ENCODE measurements around the gene HSDL1. TPM values are rescaled to one million over a fixed set of nuclear protein-coding genes. Genes with fewer than 3 reads are reported as not detected.
A peak's percentile ranks its signal among the peaks of the same experiment; 100 is the strongest.
"Not testable (repeated sequence)": the region's sequence is repeated elsewhere in the genome, so short reads cannot be mapped to it uniquely, and the experiment has no call there.

The HSDL1 gene
- polyA plus RNA-seq, 1 donor from 2014 or later = 217 TPM

- H3K9me3 ChIP-seq (ENCODE audit: low read length) = no peaks in the 10 kb centered on the region
- H3K4me2 ChIP-seq (ENCODE audit: low read length) = peak within 1 kb of the TSS; percentile 94
- H3K4me3 ChIP-seq (ENCODE audit: low read length) = peak within 1 kb of the TSS; percentile 100
- peaks cover 38% of the 10 kb centered on the region for H3K79me2 ChIP-seq (replicated peaks; ENCODE audit: insufficient read depth, low read length)
- H3K9ac ChIP-seq (ENCODE audit: low read length) = peak within 1 kb of the TSS; percentile 89
- peak within 1 kb of the TSS; percentile 83 for H2AFZ ChIP-seq (ENCODE audit: low read depth, low read length)
- H3F3A ChIP-seq (ENCODE audit: insufficient read depth, low read length, poor library complexity, severe bottlenecking) = no peaks in the 10 kb centered on the region
- H3K36me3 ChIP-seq (ENCODE audit: insufficient read depth, low read length) = peaks cover 4% of the 10 kb centered on the region
- H4K20me1 ChIP-seq (ENCODE audit: insufficient read depth) = no peaks in the 10 kb centered on the region
- H3K9me2 ChIP-seq (ENCODE audit: insufficient read depth, low read length) = no peaks in the 10 kb centered on the region
- no peaks in the 10 kb centered on the region for H3K27me3 ChIP-seq (ENCODE audit: insufficient read depth, low read depth, low read length)
- peak; percentile 26 for TF ChIP-seq SMC3 (conservative IDR thresholded peaks at IDR 0.05; ENCODE audit: poor library complexity)
- TF ChIP-seq RAD21 (conservative IDR thresholded peaks at IDR 0.05) = peak; percentile 13
- no peak for TF ChIP-seq EZH2 (IDR thresholded peaks at IDR 0.05; ENCODE audit: borderline replicate concordance, insufficient read depth, low read length, poor library complexity, severe bottlenecking)
- TF ChIP-seq EP300 (conservative IDR thresholded peaks at IDR 0.05; ENCODE audit: poor library complexity, severe bottlenecking) = peak; percentile 63
- peak; percentile 88 for TF ChIP-seq TAF1 (IDR thresholded peaks at IDR 0.05; ENCODE audit: low read depth)
- TF ChIP-seq CTCF (IDR thresholded peaks at IDR 0.05; ENCODE audit: poor library complexity, severe bottlenecking) = peak; percentile 63
- peak; percentile 45 for TF ChIP-seq REST (IDR thresholded peaks at IDR 0.05; ENCODE audit: borderline replicate concordance)
- peak; percentile 80 for TF ChIP-seq MXI1 (conservative IDR thresholded peaks at IDR 0.05; ENCODE audit: poor library complexity, severe bottlenecking)
- peak; percentile 92 for TF ChIP-seq POLR2AphosphoS5 (IDR thresholded peaks at IDR 0.05)
- peak within 1 kb of the TSS; percentile 88 for H3K27ac ChIP-seq (ENCODE audit: low read length)
Measured at GRCh38 chr16:84116720-84117493, 28.1 kb downstream of the HSDL1 start, which contains the start of gene MBTPS1. MBTPS1 (minus strand) TSS chr16:84116942; CDS start chr16:84101783, 15,159 bp downstream.

- Histone ChIP-seq H3K9ac (ENCODE audit: low read length) (peak overlapping the region; percentile 89), H3K9me3 (ENCODE audit: low read length) (no peaks in the 10 kb centered on the region), H3K9me2 (ENCODE audit: insufficient read depth, low read length) (no peaks in the 10 kb centered on the region), H2AFZ (ENCODE audit: low read depth, low read length) (peak overlapping the region; percentile 83), H3K36me3 (ENCODE audit: insufficient read depth, low read length) (peaks cover 4% of the 10 kb centered on the region), H3K79me2 (replicated peaks; ENCODE audit: insufficient read depth, low read length) (peaks cover 45% of the 10 kb centered on the region), H3F3A (ENCODE audit: insufficient read depth, low read length, poor library complexity, severe bottlenecking) (no peaks in the 10 kb centered on the region), H3K4me3 (ENCODE audit: low read length) (peak overlapping the region; percentile 100), H3K27me3 (ENCODE audit: insufficient read depth, low read depth, low read length) (no peaks in the 10 kb centered on the region), H4K20me1 (ENCODE audit: insufficient read depth) (no peaks in the 10 kb centered on the region), H3K27ac (ENCODE audit: low read length) (peak overlapping the region; percentile 88), H3K4me2 (ENCODE audit: low read length) (peak overlapping the region; percentile 94)
- TF ChIP-seq REST (IDR thresholded peaks at IDR 0.05; ENCODE audit: borderline replicate concordance) (peak; percentile 19), EZH2 (IDR thresholded peaks at IDR 0.05; ENCODE audit: borderline replicate concordance, insufficient read depth, low read length, poor library complexity, severe bottlenecking) (no peak)
Measured at GRCh38 chr16:84115919-84116719, 28.9 kb downstream of the HSDL1 start.

- not testable (repeated sequence) for H3K4me3 ChIP-seq (ENCODE audit: low read length); H3K36me3 ChIP-seq (ENCODE audit: insufficient read depth, low read length); H3K27me3 ChIP-seq (ENCODE audit: insufficient read depth, low read depth, low read length); H3K9me2 ChIP-seq (ENCODE audit: insufficient read depth, low read length); H3K9ac ChIP-seq (ENCODE audit: low read length); H3K9me3 ChIP-seq (ENCODE audit: low read length); H3K4me2 ChIP-seq (ENCODE audit: low read length); H3F3A ChIP-seq (ENCODE audit: insufficient read depth, low read length, poor library complexity, severe bottlenecking); H4K20me1 ChIP-seq (ENCODE audit: insufficient read depth); H3K27ac ChIP-seq (ENCODE audit: low read length); H2AFZ ChIP-seq (ENCODE audit: low read depth, low read length)
- peaks cover 63% of the 10 kb centered on the region for H3K79me2 ChIP-seq (replicated peaks; ENCODE audit: insufficient read depth, low read length)
Measured at GRCh38 chr16:84111949-84112348, 33.0 kb downstream of the HSDL1 start.
